Suppressor macrophage treated with lipopolysaccharide for 1 hour (primary cell): ENCODE results near the gene ST3GAL4.
A peak's percentile ranks its signal among the peaks of the same experiment; 100 is the strongest.
"Not testable (repeated sequence)": the region's sequence is repeated elsewhere in the genome, so short reads cannot be mapped to it uniquely, and the experiment has no call there.

Experiments
- DNase-seq, 3 donors: peaks; one replicate each; pipeline ENCODE4 v3.0.0-alpha.2; 2020 to 2022

ST3GAL4 gene

DNA sequence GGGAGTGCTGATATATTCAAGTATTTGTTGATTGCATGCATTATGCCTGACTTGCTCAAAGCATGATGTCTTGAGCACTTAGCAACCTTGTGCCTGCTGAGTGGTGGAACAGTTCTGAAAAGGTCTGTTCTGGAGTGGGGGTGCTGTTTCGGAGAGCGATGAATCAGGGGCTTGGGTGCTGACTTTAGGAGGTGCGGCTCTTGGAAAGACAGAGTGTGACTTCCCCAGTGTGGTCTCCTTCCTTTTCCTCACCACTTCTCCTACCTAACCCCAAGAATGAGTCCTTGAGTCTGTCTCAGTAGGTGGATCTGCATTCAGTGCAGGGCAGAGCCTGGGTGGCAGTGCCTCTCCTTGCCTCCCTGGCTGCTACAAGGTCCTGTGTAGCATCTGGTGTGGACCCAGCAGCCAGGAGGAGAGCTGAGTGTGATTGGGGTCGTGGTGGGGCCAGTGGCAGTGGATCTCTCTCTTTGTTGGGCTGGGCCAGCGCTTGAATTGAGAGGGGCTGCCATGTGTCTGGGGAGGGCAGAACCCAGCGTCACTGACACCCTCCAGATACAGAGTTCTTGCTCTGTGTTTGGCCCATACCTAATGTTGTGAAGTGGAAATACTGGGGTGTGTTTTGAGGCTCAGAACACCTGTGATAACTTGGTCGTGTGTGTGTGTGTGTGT, 35.9 kb downstream of the ST3GAL4 start:
- DNase-seq, result peak in 2 of 3 donors; percentile 10 to 15

DNA sequence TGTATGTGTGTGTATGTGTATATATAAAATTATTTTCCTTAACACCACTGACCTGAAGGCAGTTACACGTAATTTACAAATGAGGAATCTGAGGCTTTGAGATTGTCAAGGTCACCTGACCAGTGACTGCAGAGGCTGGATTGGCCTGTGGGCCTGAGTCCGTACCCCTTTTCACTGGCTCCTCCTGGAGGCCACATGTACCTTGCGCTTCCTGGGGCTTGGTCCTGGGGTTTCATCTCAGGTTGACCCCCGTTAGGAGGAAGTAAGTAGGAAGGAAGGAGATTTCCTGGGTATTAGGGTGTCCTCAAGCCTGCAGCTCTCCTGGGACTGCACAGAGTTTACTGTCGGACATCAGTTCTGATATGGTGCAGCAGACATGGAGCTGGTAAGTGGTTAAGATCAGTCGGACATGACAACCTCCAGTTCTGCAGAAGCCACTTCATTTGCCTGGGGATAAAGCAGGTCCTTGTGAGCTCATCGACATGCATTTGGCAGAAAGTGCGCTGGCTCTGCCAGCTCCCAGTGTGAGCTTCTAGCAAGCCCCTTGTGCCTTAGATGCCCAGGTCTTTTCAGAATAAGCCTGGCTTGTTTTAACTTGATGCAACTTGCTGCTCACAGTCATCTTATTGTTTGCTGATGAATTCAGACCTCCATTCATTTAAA, 36.6 kb downstream of the ST3GAL4 start:
- DNase-seq, result peak; percentile 50 to 67 (median 64)

DNA sequence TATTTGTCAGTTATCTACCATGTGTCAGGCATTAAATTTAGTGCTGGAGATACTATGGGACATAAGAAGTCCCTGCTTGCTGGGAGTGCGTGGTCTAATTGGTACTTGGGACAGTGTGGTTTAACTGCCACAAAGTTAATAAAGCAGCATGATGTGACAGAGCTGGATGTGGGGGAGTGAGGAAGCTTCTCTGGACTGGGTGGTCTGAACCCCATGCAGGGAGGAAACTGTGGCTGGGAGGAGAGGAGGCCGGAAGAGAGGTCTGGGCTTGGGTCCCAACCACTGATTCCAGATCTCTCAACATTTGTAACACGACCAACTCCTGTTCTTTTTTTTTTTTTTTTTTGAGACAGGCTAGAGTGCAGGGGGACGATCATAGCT, 37.1 kb downstream of the ST3GAL4 start:
- no peak for DNase-seq

DNA sequence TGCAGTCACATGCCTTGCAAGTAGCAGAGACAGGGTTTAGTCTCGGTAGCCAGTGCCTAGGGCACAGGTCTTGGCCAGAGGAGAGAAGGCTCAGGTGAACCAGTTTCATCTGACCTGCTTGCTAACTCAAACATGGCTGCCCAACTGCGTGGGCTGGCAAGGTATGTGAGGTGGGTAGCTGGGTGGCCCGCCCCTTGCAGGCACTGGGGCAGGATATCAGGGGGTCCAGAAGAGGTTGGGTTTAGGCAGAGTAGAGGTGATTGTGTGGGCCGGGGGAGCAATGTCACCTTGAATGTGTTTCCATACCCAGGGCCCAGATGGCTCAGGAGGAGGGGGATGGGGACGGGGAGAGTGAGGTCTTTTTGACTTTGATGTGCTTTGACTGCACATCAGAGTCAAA, 37.7 kb downstream of the ST3GAL4 start:
- no peak for DNase-seq

DNA sequence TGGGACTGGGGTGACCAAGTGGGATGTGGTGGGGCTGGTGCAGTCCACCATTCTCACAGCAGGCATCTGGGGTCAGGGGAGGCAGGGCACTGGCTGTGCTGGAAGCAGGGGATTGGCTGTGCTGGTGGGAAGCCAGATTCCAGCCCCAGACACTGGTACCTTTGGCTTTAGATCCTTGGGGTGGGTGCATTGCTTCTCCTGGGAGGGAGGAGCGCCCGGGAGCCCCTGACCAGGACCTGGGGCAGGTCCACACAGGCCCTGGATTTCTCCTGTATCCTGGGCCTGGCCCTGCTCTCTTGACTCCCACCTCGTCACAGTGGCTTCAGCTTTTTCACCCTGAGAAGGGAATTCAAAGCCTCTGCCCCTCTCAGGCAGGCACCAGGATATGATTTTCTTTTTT, 38.5 kb downstream of the ST3GAL4 start:
- DNase-seq, result no peak

DNA sequence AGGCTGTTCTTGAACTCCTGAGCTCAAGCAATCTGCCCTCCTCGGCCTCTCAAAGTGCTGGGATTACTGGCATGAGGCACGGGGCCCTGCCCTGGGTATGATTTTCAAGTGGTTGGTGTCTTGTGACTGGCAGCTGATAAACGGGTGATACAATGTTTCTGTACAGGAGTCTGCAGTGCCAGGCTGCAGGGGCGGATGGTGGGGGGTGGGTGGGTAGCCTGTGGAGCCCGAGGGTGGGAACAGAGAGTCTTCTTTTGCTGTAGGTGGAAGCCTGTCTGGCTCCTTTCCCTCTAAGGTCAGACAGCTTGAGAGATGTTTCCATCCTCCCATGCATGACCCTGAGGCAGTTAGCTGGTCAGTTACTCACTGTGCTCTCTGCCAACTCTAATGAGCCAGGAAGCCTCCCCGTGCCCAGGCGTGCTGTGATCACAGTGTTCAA, 39.2 kb downstream of the ST3GAL4 start:
- DNase-seq, result not testable (repeated sequence)

DNA sequence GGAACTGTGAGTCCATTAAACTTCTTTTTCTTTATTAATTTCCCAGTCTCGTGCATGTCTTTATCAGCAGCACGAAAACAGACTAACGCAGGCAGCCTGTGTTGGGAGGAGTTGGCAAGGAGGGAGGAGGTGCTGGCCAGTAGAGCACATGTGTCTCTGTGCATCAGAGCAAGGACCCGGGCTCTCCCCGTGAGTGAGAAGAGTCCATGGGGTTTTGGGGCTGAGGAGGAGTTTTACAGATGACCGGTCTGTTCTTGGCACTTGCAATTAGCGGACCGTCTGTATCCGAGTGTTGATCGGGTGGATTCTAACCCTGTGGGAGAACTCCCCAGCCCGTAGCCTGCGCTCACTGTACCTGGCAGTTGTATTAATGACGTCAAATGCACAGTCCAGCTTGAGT, 40.3 kb downstream of the ST3GAL4 start:
- DNase-seq, result not testable (repeated sequence)

DNA sequence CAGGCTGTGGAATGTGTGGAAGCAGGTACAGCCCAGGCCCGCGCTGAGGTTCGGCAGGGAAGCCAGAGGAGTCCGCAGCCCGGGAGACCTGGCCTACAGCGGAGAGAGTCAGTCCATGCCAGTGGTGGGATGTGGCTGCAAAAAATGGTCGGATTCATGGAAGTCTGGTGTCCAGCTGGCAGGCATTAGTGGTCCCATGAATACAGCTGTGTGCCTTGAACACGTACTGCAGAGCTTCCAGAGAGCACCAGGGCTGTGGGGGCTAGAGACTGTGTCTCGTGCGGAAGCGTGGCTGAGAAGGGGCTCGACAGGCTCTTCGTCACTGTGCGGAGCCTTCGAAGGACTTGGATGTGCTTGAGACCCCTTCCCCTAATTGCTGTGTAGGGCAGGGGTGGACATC, 40.8 kb downstream of the ST3GAL4 start:
- not testable (repeated sequence) for DNase-seq

DNA sequence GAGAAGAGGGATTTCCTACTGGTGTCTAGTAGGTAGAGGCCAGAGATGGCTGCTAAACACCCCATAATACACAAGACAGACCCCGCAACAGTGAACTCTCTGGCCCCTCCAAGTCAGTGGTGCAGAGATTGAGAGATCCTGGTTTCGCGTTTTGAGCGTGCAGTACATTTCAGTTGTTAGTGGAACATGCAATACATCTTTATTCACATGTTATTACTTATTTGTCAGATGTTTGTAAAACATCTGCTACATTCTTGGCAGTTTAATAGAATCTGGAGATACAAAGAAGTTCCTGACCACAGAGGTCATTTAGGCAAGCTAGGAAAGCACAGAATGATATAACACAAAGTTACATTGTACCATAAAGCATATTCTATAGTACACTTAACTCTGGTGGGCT, 41.5 kb downstream of the ST3GAL4 start:
- DNase-seq, result no peak

DNA sequence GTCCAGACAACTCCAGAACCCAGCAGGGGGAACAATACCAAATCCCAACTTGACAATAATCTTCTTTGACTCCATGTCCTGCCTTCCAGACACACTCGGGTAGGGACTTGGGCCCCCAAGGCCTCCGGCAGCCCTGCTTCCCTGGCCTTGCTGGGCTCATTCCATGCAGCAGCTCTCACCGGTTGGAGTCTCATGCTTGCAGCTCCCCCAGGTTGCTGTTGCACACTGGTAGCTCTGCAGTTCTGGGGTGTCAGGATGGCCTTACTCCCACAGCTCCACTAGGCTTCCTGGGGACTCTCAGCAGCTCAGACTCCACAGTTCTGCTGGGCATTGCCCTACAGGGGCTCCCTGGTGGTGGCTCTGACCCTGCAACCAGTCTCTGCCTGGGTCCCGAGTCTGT, 42.8 kb downstream of the ST3GAL4 start:
- DNase-seq, result no peak

DNA sequence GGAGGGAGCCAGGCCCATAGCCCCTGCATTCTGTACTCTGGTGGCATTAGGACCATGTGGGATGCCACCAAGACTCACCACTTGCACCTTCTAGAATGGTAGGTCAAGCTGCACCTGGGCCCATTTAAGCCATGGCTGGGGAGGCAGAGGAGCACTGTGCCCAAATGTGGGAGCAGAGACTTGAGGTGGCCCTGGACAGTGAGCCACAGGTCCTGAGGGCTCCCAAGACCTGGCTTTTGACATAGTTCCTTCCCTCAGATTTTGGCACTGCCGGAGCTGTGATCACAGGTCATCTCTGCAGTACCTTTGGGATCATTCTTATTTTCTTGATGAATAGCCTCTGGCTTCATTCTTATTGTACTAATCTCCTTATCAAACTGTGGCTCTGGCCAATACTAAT, 43.2 kb downstream of the ST3GAL4 start:
- DNase-seq, result no peak

DNA sequence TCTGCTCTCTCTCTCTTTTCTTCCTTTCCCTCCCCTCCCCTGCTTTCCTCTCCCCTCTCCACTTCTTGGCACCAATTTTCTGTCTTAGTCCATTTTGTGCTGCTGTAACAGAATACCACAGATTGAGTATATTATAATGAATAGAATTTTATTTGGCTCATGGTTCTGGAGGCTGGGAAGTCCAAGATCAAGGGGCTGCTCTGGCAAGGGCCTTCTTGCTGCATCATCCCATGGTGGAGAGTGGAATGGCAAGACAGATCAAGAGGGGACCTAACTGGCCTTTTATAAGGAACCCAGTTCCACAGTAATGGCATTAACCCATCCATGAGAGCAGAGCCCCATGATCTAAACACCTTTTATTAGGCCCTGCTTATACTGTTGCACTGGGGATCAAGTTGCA, 44.5 kb downstream of the ST3GAL4 start:
- DNase-seq, result no peak

DNA sequence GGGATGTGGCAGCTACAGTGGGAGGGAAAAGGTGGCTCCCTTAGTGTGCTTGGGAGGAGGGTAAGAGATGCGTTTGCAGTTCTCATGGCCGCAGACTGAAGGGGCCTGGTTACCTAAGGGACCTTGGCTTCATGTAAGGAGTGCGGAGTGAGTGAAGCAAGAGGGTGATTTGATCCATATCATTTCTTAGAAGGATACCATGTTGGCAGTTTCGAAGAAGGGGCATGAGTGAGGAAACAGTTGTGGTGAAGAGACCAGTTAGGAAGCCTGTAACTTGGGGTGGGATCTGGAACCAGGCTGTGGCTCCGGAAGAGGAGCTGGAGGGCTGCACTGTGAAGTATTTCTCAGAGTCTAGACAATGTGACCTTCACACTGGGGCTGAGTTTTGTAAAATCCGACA, 45.0 kb downstream of the ST3GAL4 start:
- no peak for DNase-seq

DNA sequence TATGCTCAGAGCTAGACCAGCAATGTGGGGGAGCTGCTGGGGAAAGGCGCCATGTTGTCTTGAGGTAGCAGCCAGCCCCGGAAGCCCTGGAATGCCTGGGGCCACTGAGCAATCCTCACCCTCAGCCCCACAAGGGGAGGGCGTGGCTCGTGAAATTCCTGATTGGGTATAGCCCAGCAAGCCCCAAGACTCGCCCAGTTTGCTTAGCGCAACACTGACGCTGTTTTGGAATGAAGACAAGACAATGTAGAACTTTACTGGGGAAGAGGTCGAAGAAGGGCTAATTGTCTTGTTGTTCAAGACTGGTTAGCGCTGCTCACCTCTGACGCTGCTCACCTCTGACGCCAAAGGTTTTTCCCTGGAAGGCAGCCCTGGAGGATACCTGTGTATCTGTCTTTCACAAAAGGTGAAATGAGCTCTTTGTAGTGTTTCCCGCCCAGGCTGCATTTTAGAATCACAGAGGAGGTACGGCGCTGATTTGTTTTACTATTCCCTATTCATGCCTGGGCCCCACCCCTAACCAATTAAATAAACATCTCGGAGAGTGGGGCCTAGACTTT, 47.6 kb downstream of the ST3GAL4 start:
- DNase-seq, result no peak

DNA sequence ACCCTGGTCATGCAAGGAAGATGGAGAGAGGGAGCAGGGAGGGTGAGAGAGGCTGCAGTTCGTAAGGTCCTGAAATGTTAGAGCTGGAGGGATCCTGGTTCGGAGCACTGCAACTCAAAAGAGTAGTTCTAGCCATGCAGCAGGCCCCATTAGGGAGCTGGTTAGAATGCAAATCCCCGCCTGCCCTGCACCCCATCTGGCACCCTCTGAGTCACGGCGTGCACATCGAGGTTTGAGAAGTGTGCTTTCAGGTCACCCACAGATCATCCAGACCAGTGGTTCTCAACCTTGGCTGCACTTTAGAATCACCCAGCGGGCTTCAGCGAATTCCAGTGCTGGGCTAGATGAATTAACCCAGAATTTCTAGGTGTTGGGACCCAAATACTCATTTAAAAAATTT, 48.2 kb downstream of the ST3GAL4 start:
- DNase-seq, result no peak

DNA sequence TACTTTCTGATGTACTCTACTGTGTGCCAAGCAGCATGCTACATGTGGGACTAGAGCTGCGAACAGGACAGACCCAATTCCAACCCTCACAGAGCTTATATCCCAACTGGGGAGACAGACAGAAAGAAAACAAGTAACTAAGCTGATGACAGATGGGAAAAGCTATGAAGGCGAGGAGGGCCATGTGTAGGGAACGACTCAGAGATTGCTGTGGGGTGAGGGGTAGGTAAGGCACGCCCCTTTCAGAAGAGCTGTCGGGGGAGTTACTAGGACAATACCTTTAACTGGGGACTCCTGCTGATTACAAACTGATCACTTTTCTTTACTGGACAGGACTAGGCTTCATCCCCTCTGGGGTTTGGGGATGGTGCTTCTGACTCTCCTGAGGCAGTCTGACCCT, 48.9 kb downstream of the ST3GAL4 start:
- DNase-seq, result no peak

DNA sequence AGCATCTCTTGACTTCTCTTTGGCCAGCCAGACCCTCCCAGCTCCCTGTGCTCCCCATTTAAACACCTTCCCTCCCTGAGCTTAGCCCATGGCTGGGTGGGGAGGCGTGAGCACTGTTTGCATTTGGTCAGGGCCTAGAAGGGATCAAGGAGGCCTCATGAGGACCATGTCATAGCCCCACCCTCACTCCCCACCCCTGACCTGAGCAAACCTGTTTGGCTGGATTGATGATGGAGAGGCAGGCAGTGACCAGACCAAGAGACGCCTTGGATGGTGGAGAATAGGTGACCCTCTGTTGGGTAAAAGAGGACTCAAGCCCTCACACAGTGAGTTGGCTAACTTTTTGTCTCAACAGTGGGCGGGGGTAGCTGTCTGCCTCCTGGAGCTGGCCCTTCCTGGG, 49.9 kb downstream of the ST3GAL4 start:
- no peak for DNase-seq

DNA sequence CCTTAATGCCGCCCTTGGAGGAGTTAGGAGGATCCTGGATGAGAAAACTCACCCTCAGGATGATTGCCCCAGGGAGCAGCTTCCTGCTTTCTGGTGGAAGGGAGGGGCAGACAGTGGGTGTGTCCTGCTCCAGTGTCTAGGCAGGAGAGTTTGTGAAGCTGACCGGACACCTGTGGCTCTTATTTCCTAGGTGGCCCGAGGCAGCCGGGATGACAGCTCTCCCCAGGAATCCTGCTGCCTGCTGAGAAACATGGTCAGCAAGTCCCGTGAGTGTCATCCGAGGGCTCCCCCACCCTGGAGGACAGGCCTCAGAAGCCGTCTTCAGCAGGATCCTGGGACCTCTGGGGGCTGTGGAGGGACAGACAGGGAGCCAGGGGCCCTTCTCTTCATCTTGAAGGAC, 50.4 kb downstream of the ST3GAL4 start:
- DNase-seq, result no peak

DNA sequence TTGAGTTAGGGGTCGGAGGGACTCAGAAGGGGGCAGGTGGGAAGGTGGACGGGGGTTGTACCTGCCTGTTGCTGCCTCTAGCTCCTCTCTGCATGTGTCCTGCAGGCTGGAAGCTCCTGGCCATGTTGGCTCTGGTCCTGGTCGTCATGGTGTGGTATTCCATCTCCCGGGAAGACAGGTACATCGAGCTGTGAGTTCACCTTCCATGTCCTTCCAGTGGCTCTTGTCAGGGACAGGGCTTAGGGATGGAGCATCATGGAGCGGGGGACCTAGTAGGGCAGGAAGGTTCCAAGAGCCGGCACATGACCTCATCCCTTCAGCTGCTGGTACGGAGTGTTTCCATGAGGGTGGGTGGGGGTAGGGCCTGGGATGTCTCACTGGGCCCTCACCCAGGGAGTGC, 50.9 kb downstream of the ST3GAL4 start:
- DNase-seq, result no peak

DNA sequence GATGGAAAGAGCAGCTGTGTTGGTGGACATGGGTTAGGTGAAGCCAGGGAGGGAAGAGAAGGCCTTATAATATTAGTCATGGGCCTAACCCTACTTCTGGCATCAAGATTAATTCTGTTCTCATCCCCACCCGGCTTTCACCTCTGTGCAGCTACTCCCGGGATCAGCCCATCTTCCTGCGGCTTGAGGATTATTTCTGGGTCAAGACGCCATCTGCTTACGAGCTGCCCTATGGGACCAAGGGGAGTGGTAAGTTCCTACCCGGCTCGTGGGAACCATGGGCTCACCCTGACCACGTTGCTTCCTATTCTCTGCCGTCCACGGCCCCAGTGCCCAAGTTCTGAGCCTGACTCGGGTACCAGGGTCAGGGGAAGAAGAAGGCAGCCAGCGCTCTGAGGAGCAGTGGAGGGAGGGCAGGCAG, 51.6 kb downstream of the ST3GAL4 start:
- DNase-seq, result no peak

DNA sequence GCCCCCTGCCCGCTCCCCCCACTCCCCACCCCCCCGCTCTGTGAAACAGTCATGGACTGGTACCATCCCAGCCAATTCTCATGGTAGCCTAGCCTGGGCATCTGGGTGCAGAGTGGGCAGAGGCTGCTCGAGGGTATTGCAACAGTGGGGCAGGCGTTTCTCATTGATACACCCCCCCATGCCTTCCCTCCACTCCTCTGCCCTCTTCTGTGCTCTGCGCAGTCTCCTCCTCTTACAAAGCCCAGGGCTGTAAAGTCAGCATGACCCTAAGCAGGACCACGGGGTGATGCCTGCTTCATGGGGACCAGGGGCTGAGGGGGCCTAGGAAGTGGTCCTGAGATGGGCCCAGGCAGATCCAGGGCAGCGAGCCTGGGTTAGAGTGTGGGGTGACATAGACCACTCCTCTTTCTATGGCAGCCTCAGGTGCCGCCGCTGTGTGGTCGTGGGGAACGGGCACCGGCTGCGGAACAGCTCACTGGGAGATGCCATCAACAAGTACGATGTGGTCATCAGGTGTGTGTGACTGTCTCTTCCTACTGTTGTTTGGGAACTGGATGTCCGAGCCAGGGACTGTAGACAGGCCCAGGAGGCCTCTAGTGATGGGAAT, 52.3 kb downstream of the ST3GAL4 start:
- no peak for DNase-seq

DNA sequence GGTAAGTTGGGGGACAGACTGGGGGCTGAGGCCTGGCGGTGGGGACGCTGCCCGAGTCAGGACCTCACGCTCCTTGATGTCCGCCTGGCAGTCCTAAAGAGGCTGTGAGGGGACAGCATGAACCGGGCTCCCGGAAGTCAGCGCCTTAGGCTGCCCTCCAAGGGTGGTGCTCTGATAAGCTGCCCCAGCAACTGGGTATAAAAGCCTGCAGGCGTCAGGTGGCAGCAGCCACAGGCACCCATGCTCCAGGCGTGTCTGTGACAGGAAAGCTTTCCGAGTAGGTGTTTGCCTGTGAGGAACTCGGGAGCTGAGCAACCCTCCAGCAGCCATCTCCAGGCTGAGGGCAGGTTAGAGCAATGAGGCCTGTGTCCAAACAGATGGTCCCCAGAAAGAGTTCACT, 53.0 kb downstream of the ST3GAL4 start:
- no peak for DNase-seq

DNA sequence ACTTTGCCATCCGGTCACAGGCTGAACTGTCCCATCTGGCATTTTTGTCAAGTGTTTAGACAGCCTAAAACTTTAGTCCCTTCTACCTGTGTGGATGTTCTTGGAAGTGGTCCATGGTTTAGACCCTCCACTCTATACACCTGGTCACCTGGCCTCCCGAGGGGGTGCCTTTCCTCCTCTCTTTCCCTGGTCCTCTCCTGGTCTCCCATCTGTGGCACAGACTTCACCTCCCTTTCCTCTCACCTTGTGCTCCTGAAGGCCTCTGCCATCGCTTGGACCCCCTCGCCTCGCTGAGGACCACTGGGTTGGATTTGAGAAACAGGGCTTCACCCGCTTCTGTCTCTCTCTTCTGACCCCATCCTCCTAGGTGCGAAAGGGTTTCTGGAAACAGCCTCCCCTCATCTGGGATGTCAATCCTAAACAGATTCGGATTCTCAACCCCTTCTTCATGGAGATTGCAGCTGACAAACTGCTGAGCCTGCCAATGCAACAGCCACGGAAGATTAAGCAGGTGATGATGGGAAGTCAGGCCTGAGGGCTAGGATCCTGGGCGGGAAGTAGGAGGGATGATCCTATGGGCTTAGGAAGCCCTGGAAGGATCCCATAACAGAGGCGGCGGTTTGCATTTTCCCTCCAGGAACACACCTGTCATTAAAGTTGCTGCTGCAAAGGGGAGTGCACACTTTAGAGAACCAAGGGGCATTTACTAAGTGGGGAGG, 53.6 kb downstream of the ST3GAL4 start:
- no peak for DNase-seq

DNA sequence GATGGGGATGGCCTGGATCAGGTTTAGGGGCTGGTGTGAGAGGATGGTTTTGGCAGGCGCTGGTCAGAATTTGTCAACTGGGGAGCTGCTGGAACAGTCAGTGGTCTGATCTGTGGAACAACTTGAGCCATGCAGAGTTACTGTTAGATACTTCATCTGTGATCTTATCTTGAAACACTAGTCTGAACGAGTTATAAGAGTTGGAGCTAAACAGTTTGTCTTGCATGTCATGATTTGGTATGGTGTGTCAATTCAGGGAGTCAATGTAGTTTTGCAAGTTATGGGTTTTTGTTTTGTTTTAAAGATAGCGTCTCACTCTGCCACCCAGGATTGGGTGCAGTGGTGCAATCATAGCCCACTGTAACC, 54.1 kb downstream of the ST3GAL4 start:
- DNase-seq, result no peak
